Osteocyte (in vitro differentiated cells): ENCODE data around the gene HOPX. TPM values are rescaled to one million over a fixed set of nuclear protein-coding genes. Genes with fewer than 3 reads are reported as not detected.

Experiments
- DNase-seq: peaks from one replicate; pipeline ENCODE4 v3.0.0; 2021; ENCODE audit warnings: mixed read lengths; ENCODE audit not compliant: unreplicated experiment; ENCODE audit errors: extremely low spot score
- H3K27ac Mint-ChIP-seq: one replicate; pipeline ENCODE4 v1.8.0; 2021; ENCODE audit warnings: mild to moderate bottlenecking, mixed read lengths; ENCODE audit not compliant: unreplicated experiment
- H3K27me3 Mint-ChIP-seq: one replicate; pipeline ENCODE4 v1.8.0; 2021; ENCODE audit warnings: mixed read lengths; ENCODE audit not compliant: unreplicated experiment
- H3K36me3 Mint-ChIP-seq: one replicate; pipeline ENCODE4 v1.8.0; 2021; ENCODE audit warnings: mixed read lengths; ENCODE audit not compliant: unreplicated experiment
- H3K4me1 Mint-ChIP-seq: one replicate; pipeline ENCODE4 v1.8.0; 2021; ENCODE audit warnings: mixed read lengths; ENCODE audit not compliant: unreplicated experiment
- H3K4me3 Mint-ChIP-seq: one replicate; pipeline ENCODE4 v1.8.0; 2021; ENCODE audit warnings: mild to moderate bottlenecking, moderate library complexity, mixed read lengths; ENCODE audit not compliant: unreplicated experiment
- H3K9me3 Mint-ChIP-seq: one replicate; pipeline ENCODE4 v1.8.0; 2021; ENCODE audit warnings: mixed read lengths; ENCODE audit not compliant: unreplicated experiment
- CTCF ChIP-seq: fragments of 200-600 bp; sonication (generic); IDR thresholded peaks from 2 replicates; pipeline ENCODE4 v1.5.0; 2021; ENCODE audit warnings: antibody characterized with exemption, mild to moderate bottlenecking, moderate library complexity
- total RNA-seq: library from RNA; stranded (reverse); gene quantifications from 2 replicates; pipeline ENCODE4 v1.2.1, GENCODE V29; 2021

HOPX gene
- total RNA-seq, 1 donor from 2014 or later, result 0.35 TPM

- no peak for TF ChIP-seq CTCF
- Mint-ChIP-seq H3K9me3 (peaks cover 3% of the 10 kb centered on the region), H3K4me1 (peaks cover 6% of the 10 kb centered on the region), H3K36me3 (no peaks in the 10 kb centered on the region), H3K4me3 (no peak overlapping the region), H3K27ac (no peak overlapping the region), H3K27me3 (peaks cover 3% of the 10 kb centered on the region)
- DNase-seq, result no peak
Observed at GRCh38 chr4:56630876-56631666, 50.0 kb downstream of the HOPX start.

GRCh38 chr4:56628592-56628991 is 52.5 kb downstream of the HOPX start:
- H3K27ac Mint-ChIP-seq, result no peak overlapping the region
- no peaks in the 10 kb centered on the region for H3K36me3 Mint-ChIP-seq
- no peak for TF ChIP-seq CTCF
- H3K4me3 Mint-ChIP-seq, result no peak overlapping the region
- peaks cover 3% of the 10 kb centered on the region for H3K27me3 Mint-ChIP-seq
- no peak for DNase-seq
- H3K9me3 Mint-ChIP-seq, result peaks cover 8% of the 10 kb centered on the region
- H3K4me1 Mint-ChIP-seq, result peaks cover 6% of the 10 kb centered on the region

- no peak for DNase-seq
- no peak overlapping the region for H3K27ac Mint-ChIP-seq
- peaks cover 8% of the 10 kb centered on the region for H3K9me3 Mint-ChIP-seq
- H3K36me3 Mint-ChIP-seq, result no peaks in the 10 kb centered on the region
- H3K4me1 Mint-ChIP-seq, result peaks cover 8% of the 10 kb centered on the region
- peaks cover 3% of the 10 kb centered on the region for H3K27me3 Mint-ChIP-seq
- no peak for TF ChIP-seq CTCF
- H3K4me3 Mint-ChIP-seq, result no peak overlapping the region
Observed at GRCh38 chr4:56627985-56628384, 53.1 kb downstream of the HOPX start.

- Mint-ChIP-seq H3K4me1 (peaks cover 10% of the 10 kb centered on the region), H3K4me3 (no peak overlapping the region), H3K9me3 (peaks cover 8% of the 10 kb centered on the region), H3K36me3 (no peaks in the 10 kb centered on the region), H3K27ac (no peak overlapping the region), H3K27me3 (peaks cover 3% of the 10 kb centered on the region)
- no peak for TF ChIP-seq CTCF
- DNase-seq, result no peak
Observed at GRCh38 chr4:56627375-56627774, 53.7 kb downstream of the HOPX start.

GRCh38 chr4:56626963-56627362 is 54.1 kb downstream of the HOPX start:
- DNase-seq, result no peak
- Mint-ChIP-seq H3K9me3 (peaks cover 8% of the 10 kb centered on the region), H3K27me3 (peaks cover 1% of the 10 kb centered on the region), H3K27ac (no peak overlapping the region), H3K4me3 (no peak overlapping the region), H3K4me1 (peaks cover 14% of the 10 kb centered on the region), H3K36me3 (no peaks in the 10 kb centered on the region)
- no peak for TF ChIP-seq CTCF
